K562 (cell line): ENCODE measurements around the gene BARX2. TPM values are rescaled to one million over a fixed set of nuclear protein-coding genes. Genes with fewer than 3 reads are reported as not detected.

ENCODE experiments used
- ATAC-seq: fragments of 200-7000 bp; cut with Tn5 transposase; 3 replicates; pipeline ENCODE4 v1.9.1; 2020; ENCODE audit warnings: moderate library complexity
- BruUV-seq: library from RNA; stranded (reverse); fragments of 400-500 nt; replicated peaks from 2 replicates; lab custom pipeline; 2021; lab: Mats Ljungman, UMichigan
- CTCF ChIA-PET: fragments of 300-600 bp; formaldehyde crosslinking; extraction: SDS; loops from one replicate; lab custom pipeline; 2021; ENCODE audit warnings: low intra/inter-chr PET ratio; lab: Yijun Ruan, JAX
- POLR2A ChIA-PET: fragments of 300-600, 350-650 bp; sonication (Branson Sonifier 250); formaldehyde crosslinking; extraction: SDS; loops from one replicate; lab custom pipeline; 2021; ENCODE audit warnings: antibody characterized with exemption, inconsistent platforms; lab: Yijun Ruan, JAX
- DNase-seq, 4 experiments: peaks; one replicate each; pipeline versions ENCODE4 v3.0.0 to v3.0.0-alpha.2; 2011 to 2018; ENCODE audit warnings: low spot score in 3 of 4, mixed read lengths in 3 of 4; ENCODE audit errors: extremely low read depth in 1 of 4
- FAIRE-seq: peaks from 2 replicates; lab custom pipeline; 2011; peaks lifted over from hg19 to GRCh38; lab: Jason Lieb, UNC
- H2AFZ ChIP-seq: 2 replicates; pipeline ENCODE4 v1.6.0; 2011; ENCODE audit warnings: low read depth, low read length, control low read depth, inconsistent platforms
- H3K27ac ChIP-seq: fragments of 200-600 bp; 3 replicates; pipeline ENCODE4 v1.8.0; 2011; ENCODE audit warnings: low read depth, mild to moderate bottlenecking, control low read depth, inconsistent platforms, low read length, moderate library complexity, mixed read lengths; ENCODE audit errors: extremely low read depth
- H3K27me3 ChIP-seq, 2 experiments: fragments of 300-600 bp in 1 of 2; 2 replicates in 1 of 2; 3 replicates in 1 of 2; pipeline versions ENCODE4 v1.6.0 to v1.8.0; 2011; ENCODE audit warnings: inconsistent platforms in 2 of 2, low read length in 2 of 2, mild to moderate bottlenecking in 1 of 2, mixed read lengths in 1 of 2, moderate library complexity in 1 of 2; ENCODE audit not compliant: control insufficient read depth in 2 of 2, insufficient read depth in 2 of 2
- H3K36me3 ChIP-seq: fragments of 300-600 bp; 3 replicates; pipeline ENCODE4 v1.8.0; 2011; ENCODE audit warnings: mild to moderate bottlenecking, low read length, inconsistent platforms; ENCODE audit not compliant: control insufficient read depth, insufficient read depth
- H3K4me1 ChIP-seq, 2 experiments: fragments of 200-600 bp in 1 of 2; replicated peaks in 1 of 2; 2 replicates in 1 of 2; 3 replicates in 1 of 2; pipeline versions ENCODE4 v1.5.1 to v1.8.0; 2011; ENCODE audit warnings: inconsistent platforms in 2 of 2, low read length in 2 of 2, mild to moderate bottlenecking in 1 of 2, mixed read lengths in 1 of 2, moderate library complexity in 1 of 2; ENCODE audit not compliant: control insufficient read depth in 2 of 2, insufficient read depth in 2 of 2
- H3K4me2 ChIP-seq: 2 replicates; pipeline ENCODE4 v1.6.1; 2011; ENCODE audit warnings: low read length, control low read depth, inconsistent platforms, mixed read lengths; ENCODE audit not compliant: insufficient read depth
- H3K4me3 ChIP-seq: fragments of 200-600 bp; sonication (generic), shearing (Covaris generic); 2 replicates; pipeline ENCODE4 v1.5.1; 2016; ENCODE audit warnings: control low read depth, inconsistent platforms
- H3K79me2 ChIP-seq: fragments of 200-600 bp; 3 replicates; pipeline ENCODE4 v1.8.0; 2011; ENCODE audit warnings: low read length, inconsistent platforms; ENCODE audit not compliant: control insufficient read depth, insufficient read depth
- H3K9ac ChIP-seq, 2 experiments: 2 replicates each; pipeline versions ENCODE4 v1.6.0 to v1.6.1; 2011; ENCODE audit warnings: low read depth in 2 of 2, low read length in 2 of 2, control low read depth in 1 of 2, inconsistent platforms in 1 of 2, mild to moderate bottlenecking in 1 of 2, mixed read lengths in 1 of 2; ENCODE audit not compliant: insufficient read depth in 1 of 2
- H3K9me1 ChIP-seq: one replicate; pipeline ENCODE4 v1.6.0; 2011; ENCODE audit warnings: inconsistent platforms, mild to moderate bottlenecking, low read length, moderate library complexity; ENCODE audit not compliant: control insufficient read depth, insufficient read depth
- H3K9me3 ChIP-seq: replicated peaks from 2 replicates; pipeline ENCODE4 v1.5.1; 2011; ENCODE audit warnings: low read depth, low read length, inconsistent platforms; ENCODE audit not compliant: control insufficient read depth, insufficient read depth
- H4K20me1 ChIP-seq: replicated peaks from 2 replicates; pipeline ENCODE4 v1.6.1; 2011; ENCODE audit warnings: low read length, inconsistent platforms, mixed read lengths; ENCODE audit not compliant: control insufficient read depth, insufficient read depth
- BCOR ChIP-seq: fragments of 450-650 bp; IDR thresholded peaks from 2 replicates; pipeline ENCODE4 v1.6.1; 2016
- C11orf30 ChIP-seq: fragments of 450-650 bp; IDR thresholded peaks from 2 replicates; pipeline ENCODE4 v1.6.1; 2016; ENCODE audit warnings: low read depth, mild to moderate bottlenecking
- GATAD2A ChIP-seq: fragments of 450-650 bp; IDR thresholded peaks from 2 replicates; pipeline ENCODE4 v1.6.1; 2017
- ILK ChIP-seq: fragments of 450-650 bp; IDR thresholded peaks from 2 replicates; pipeline ENCODE4 v1.6.1; 2016; ENCODE audit warnings: missing genetic modification characterization, low read depth, mild to moderate bottlenecking, missing compliant biosample characterization, moderate library complexity, borderline replicate concordance
- KLF16 ChIP-seq: IDR thresholded peaks from 2 replicates; pipeline ENCODE4 v1.6.1; 2016; ENCODE audit warnings: antibody characterized with exemption
- MAFF ChIP-seq: IDR thresholded peaks from 2 replicates; pipeline ENCODE4 v1.6.1; 2012; ENCODE audit warnings: low read length, improper control_type of control experiment
- MAFG ChIP-seq: fragments of 450-650 bp; conservative IDR thresholded peaks from 2 replicates; pipeline ENCODE4 v1.6.1; 2016; ENCODE audit warnings: missing genetic modification characterization, missing compliant biosample characterization
- MAFK ChIP-seq: IDR thresholded peaks from 2 replicates; pipeline ENCODE4 v1.6.1; 2011; ENCODE audit warnings: low read length, improper control_type of control experiment
- NCOR1 ChIP-seq: fragments of 450-650 bp; IDR thresholded peaks from 2 replicates; pipeline ENCODE4 v1.6.1; 2016; ENCODE audit warnings: mild to moderate bottlenecking, moderate library complexity
- NFE2 ChIP-seq: IDR thresholded peaks from 2 replicates; pipeline ENCODE4 v1.6.1; 2014; ENCODE audit warnings: antibody characterized with exemption, low read depth
- NFE2L1 ChIP-seq: fragments of 450-650 bp; IDR thresholded peaks from 2 replicates; pipeline ENCODE4 v1.6.1; 2016; ENCODE audit warnings: missing genetic modification characterization, low read depth, mild to moderate bottlenecking, missing compliant biosample characterization, moderate library complexity, borderline replicate concordance
- NR2C1 ChIP-seq, 2 experiments: fragments of 450-650 bp; IDR thresholded peaks; 2 replicates each; pipeline ENCODE4 v1.6.1; 2017; ENCODE audit warnings: mild to moderate bottlenecking in 2 of 2, antibody characterized with exemption in 1 of 2, inconsistent platforms in 1 of 2, missing compliant biosample characterization in 1 of 2, missing genetic modification characterization in 1 of 2
- THRA ChIP-seq: fragments of 450-650 bp; IDR thresholded peaks from 2 replicates; pipeline ENCODE4 v1.6.1; 2017; ENCODE audit warnings: mild to moderate bottlenecking, moderate library complexity
- ZNF3 ChIP-seq: fragments of 250-450 bp; sonication (Bioruptor Pico); IDR thresholded peaks from 2 replicates; pipeline ENCODE4 v1.5.0; 2021; ENCODE audit warnings: mild to moderate bottlenecking, moderate library complexity
- ZNF316 ChIP-seq: fragments of 450-650 bp; IDR thresholded peaks from 2 replicates; pipeline ENCODE4 v1.6.1; 2016
- ZNF57 ChIP-seq: fragments of 450-650 bp; formaldehyde crosslinking; IDR thresholded peaks from 2 replicates; pipeline ENCODE4 v1.4.0; 2020; ENCODE audit warnings: mild to moderate bottlenecking, moderate library complexity
- ZNF644 ChIP-seq: fragments of 200-800 bp; sonication (Bioruptor generic); IDR thresholded peaks from 2 replicates; pipeline ENCODE4 v1.6.1; 2016; ENCODE audit warnings: low read depth, missing genetic modification characterization, missing compliant biosample characterization
- WGBS: fragments of 100-300 bp; shearing (Covaris generic); methylation state at CpG from one replicate; pipeline ENCODE4 v1.1.6; 2016; ENCODE audit warnings: low coverage, mixed read lengths; ENCODE audit not compliant: insufficient coverage; ENCODE audit errors: missing lambda C conversion rate; 5-methylcytosine and 5-hydroxymethylcytosine counted together
- in situ Hi-C: fragments of 300-500 bp; cut with MboI; formaldehyde crosslinking; loops from 4 replicates; pipeline ENCODE4 v1.15.0; 2018; ENCODE audit warnings: inconsistent platforms, mixed read lengths
- intact Hi-C: fragments of 100-400 bp; cut with micrococcal nuclease; formaldehyde crosslinking; loops from 2 replicates; pipeline ENCODE4 v1.14.2; 2022
- polyA plus RNA-seq, 8 experiments: library from polyadenylated mRNA; depleted of rRNA in 4 of 8; stranded (reverse) in 5 of 8; unstranded in 3 of 8; fragments of >200 nt; fragmentation: Nextera tagmentation in 2 of 8; fragmentation: Illumina TruSeq in 1 of 8; extraction: Ambion mirVana in 2 of 8; extraction: Trizol in 1 of 8; gene quantifications; 2 replicates each; pipeline versions ENCODE4 v1.2.1 to v1.2.3, GENCODE V29; 2011 to 2014; ENCODE audit warnings: inconsistent platforms in 1 of 8, missing spikeins in 1 of 8
- total RNA-seq, 7 experiments: library from RNA; depleted of rRNA in 6 of 7; stranded (reverse); fragments of >200 nt in 6 of 7; fragmentation: Illumina TruSeq in 2 of 7; extraction: Trizol in 2 of 7; gene quantifications; 2 replicates each; pipeline versions ENCODE4 v1.2.1 to v1.2.3, GENCODE V29; 2011 to 2021; ENCODE audit warnings: low replicate concordance in 1 of 7
- TF ChIP-seq, protein P1 (sequence below), 2 experiments: fragments of 250-450 bp in 1 of 2; fragments of 450-650 bp in 1 of 2; sonication (Bioruptor Pico) in 1 of 2; IDR thresholded peaks; 2 replicates each; pipeline versions ENCODE4 v1.6.1 to v1.8.0; 2016 to 2021; ENCODE audit warnings: mild to moderate bottlenecking in 2 of 2, moderate library complexity in 2 of 2, missing compliant biosample characterization in 1 of 2, missing genetic modification characterization in 1 of 2

BARX2 gene
- total and polyA plus RNA-seq, 9 of the 15 experiments (the other 6 are each of a cell fraction or from before 2014, with no cell fraction given) = not detected

DNA sequence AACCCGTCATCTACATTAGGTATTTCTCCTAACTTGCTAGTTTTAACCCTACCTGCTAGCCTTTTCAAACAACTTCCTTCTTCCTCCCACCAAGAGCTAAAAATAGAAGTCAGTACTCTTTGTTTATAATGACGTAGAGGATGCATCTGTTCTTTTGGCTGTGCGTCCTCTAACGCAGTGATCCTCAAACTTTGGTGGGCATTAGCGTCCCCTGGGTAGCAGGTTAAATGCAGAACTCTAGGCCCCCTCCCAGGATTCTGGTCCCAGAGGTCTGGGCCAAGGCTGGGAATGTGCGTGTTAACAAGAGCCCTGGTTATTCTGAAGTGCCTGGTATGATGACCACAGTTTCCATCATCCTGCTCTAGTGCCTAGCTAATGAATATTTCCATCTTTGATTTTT lies 67.6 kb downstream of the BARX2 start:
- Histone ChIP-seq H4K20me1 (no peaks in the 10 kb centered on the region), H3K9me1 (no peaks in the 10 kb centered on the region), H3K79me2 (no peaks in the 10 kb centered on the region), H2AFZ (no peak overlapping the region), H3K4me2 (no peak overlapping the region), H3K27ac (no peak overlapping the region), H3K4me1 (no peaks in the 10 kb centered on the region), H3K9me3 (no peaks in the 10 kb centered on the region), H3K36me3 (no peaks in the 10 kb centered on the region), H3K27me3 (peaks cover 0 to 6% of the 10 kb centered on the region in 2 experiments; a peak in 2 of 5 replicates), H3K9ac (no peak overlapping the region), H3K4me3 (no peak overlapping the region)
- ATAC-seq = no peak
- no peak for FAIRE-seq
- no peak for TF ChIP-seq ZNF57 (CRISPR knock-in tag)
- TF ChIP-seq NR2C1 (IDR thresholded peaks at IDR 0.05) = no peak
- TF ChIP-seq NR2C1 (tag; IDR thresholded peaks at IDR 0.05) = no peak
- TF ChIP-seq ZNF644 (tag) = no peak
- no peak for TF ChIP-seq BCOR
- CTCF ChIA-PET = no interaction called here
- no TSS peak for BruUV-seq
- DNase-seq = no peak
- WGBS = 0% methylated on average over 6 of the region's 6 CpGs
- intact Hi-C loops (no loop called here), in situ Hi-C loops (no loop called here)
- POLR2A ChIA-PET = no interaction called here

DNA sequence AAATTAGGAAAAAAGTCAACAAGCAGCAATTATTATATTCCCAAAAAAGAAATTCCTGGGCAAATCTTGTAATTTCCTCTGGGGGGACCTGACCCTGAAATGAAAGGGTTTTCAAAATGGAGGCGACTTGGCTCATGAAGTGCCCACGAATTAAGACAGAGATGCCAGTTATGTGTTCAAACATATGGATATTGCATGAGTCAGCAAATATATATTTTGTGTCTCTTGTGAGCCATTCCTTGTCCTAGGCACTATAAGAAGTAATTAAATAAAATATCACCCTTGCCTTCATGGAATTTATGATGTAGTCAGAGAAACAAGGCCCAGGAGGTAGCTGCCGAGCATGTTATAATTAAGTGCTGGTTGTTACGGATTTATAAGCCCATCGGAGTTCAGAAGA lies 68.6 kb downstream of the BARX2 start:
- POLR2A ChIA-PET = no interaction called here
- no peaks in the 10 kb centered on the region for H3K79me2 ChIP-seq
- no peaks in the 10 kb centered on the region for H3K9me3 ChIP-seq
- H3K27me3 ChIP-seq = no peaks in the 10 kb centered on the region
- intact Hi-C loops (no loop called here), in situ Hi-C loops (no loop called here)
- H3K9ac ChIP-seq = no peak overlapping the region
- CTCF ChIA-PET = no interaction called here
- no peak for FAIRE-seq
- no TSS peak for BruUV-seq
- H3K4me3 ChIP-seq = no peak overlapping the region
- H3K4me1 ChIP-seq = no peaks in the 10 kb centered on the region
- no peak overlapping the region for H3K4me2 ChIP-seq
- ATAC-seq = no peak
- 0% methylated on average over 5 of the region's 5 CpGs for WGBS
- no peak overlapping the region for H3K27ac ChIP-seq
- no peak overlapping the region for H2AFZ ChIP-seq
- DNase-seq = no peak
- no peaks in the 10 kb centered on the region for H3K9me1 ChIP-seq
- H4K20me1 ChIP-seq = no peaks in the 10 kb centered on the region
- H3K36me3 ChIP-seq = no peaks in the 10 kb centered on the region
- TF ChIP-seq NCOR1 = no peak
- no peak for TF ChIP-seq ILK (tag)
- TF ChIP-seq, protein P1, sequence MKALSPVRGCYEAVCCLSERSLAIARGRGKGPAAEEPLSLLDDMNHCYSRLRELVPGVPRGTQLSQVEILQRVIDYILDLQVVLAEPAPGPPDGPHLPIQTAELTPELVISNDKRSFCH (CRISPR knock-in tag; IDR thresholded peaks at IDR 0.05) = no peak
- TF ChIP-seq, protein P1 (tag; IDR thresholded peaks at IDR 0.05) = no peak
- peak; percentile 40; the same call in 1 of the 2 replicates for TF ChIP-seq NFE2
- TF ChIP-seq MAFG (tag) = peak; percentile 80
- no peak for TF ChIP-seq GATAD2A
- no peak for TF ChIP-seq ZNF3 (CRISPR knock-in tag)
- TF ChIP-seq MAFK = peak; percentile 85
- no peak for TF ChIP-seq KLF16
- TF ChIP-seq C11orf30 = peak; percentile 78
- TF ChIP-seq ZNF57 (CRISPR knock-in tag) = no peak
- TF ChIP-seq NFE2L1 = peak; percentile 11; the same call in 1 of the 2 replicates
- TF ChIP-seq THRA = no peak
- peak; percentile 88 for TF ChIP-seq MAFF
- peak; percentile 87 for TF ChIP-seq ZNF316
